ENCODE data around the gene FITM1.

Gene FITM1

DNA sequence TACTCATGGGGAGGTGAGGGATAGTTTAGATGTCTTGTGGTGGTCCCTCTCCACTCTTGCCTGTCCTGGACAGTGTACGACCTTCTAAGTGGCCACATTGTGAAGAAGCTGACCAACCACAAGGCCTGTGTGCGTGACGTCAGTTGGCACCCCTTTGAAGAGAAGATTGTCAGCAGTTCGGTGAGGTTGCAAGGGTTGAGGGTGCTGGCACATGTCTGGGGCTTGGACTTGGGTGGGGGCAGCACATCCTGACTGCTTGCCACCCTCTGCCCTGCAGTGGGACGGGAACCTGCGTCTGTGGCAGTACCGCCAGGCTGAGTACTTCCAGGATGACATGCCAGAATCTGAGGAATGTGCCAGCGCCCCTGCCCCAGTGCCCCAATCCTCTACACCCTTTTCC is 7.6 kb upstream of the FITM1 start:
- no peak for DNase-seq

DNA sequence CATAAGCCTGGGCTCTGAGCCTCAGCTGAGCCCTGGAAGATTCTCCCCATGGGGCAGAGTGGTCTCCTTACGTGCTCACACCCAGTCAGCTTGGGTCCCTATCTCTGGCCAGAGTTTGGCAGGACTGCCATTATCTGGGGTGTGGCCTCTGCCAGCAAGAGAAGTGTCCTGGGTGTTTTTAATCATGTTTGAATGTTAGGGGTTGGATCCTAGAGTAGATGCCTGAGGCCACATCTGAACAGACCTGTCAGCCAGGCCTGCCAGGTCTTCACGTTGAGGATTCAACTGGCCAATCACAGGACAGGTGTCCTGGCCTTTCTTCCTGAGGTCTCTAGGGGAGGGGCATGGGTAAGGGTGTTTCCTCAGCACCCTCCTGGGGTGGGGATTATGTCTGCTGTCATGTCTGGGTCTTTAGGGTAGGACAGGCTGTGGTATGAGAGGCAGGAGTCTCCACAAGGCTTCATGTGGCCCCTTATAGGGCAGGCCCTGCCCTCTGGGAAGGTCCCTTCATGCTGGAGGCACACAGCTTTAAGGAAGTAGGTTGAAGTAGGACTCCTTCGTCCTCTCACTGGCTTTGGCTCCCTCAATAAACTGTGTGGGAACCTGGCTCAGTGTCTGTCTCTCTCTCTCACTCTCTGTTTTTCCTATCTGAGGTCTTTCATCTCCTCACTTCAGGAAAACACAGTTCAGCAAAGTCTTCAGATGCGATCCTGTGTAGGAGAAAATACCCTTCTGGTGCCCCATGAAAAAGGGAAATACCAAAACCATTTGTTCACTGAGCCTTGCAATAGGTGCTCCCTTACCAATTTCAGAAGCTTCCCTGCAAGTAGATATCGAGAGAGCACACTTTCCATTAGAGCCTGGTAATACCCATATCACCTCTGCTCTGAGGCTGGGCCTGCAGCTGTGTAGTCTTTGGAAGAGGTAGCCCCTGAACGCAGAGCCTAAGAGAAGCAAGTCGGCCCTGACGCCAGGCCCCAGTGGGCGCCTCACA is 6.7 kb upstream of the FITM1 start:
- no peak for DNase-seq

DNA sequence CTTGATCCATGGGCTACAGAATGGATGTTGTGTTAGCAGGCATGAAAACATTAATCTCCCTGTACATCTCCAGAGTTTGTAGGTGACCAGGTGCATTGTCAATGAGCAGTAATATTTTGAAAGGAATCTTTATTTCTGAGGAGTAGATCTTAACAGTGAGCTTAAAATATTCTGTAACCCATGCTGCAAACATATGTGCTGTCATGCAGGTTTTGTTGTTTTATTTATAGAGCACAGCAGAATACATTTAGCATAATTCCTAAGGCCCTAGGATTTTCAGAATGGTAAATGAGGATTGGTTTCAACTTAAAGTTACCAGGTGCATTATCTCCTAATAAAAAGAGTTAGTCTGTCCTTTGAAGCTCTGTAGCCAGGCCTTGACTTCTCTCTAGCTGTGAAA is 3.5 kb upstream of the FITM1 start:
- no peak for DNase-seq

DNA sequence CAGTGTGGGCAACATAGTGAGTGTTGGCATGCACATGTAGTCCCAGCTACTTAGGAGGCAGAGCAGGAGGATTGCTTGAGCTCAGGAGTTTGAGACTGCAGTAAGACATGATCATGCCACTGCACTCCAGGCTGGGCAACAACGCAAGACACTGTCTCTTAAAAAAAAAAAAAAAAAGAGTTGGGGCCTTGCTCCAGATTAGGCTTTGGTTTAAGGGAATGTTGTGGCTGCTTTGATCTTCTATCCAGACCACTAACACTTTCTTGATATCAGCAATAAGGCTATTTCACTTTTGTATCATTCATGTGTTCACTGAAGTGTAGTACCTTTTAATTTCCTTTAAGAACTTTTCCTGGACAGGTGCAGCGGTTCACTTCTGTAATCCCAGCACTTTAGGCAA is 2.8 kb upstream of the FITM1 start:
- DNase-seq = no peak

DNA sequence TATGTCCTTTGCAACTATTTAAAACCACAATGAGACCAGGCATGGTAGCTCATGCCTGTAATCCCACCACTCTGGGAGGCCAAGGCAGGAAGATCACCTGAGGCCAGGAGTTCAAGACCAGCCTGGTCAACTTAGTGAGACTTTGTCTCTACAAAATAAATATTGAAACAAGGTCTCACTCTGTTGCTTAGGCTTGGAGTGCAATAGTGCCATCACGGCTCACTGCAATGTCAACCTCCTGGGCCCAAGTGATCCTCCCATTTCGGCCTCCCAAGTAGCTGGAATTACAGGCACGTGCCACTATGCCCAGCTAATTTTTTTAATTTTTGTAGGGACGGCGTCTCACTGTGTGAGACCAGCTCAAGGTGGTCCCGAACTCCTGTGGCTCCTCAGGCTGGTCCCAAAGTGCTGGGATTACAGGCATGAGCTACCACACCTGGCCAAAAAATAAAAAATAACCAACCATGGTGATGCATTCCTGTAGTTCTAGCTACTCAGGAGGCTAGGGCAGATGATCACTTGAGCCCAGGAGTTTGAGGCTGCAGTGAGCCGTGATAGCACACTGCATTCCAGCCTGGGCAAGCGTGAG is 955 bp upstream of the FITM1 start:
- no peak for DNase-seq

DNA sequence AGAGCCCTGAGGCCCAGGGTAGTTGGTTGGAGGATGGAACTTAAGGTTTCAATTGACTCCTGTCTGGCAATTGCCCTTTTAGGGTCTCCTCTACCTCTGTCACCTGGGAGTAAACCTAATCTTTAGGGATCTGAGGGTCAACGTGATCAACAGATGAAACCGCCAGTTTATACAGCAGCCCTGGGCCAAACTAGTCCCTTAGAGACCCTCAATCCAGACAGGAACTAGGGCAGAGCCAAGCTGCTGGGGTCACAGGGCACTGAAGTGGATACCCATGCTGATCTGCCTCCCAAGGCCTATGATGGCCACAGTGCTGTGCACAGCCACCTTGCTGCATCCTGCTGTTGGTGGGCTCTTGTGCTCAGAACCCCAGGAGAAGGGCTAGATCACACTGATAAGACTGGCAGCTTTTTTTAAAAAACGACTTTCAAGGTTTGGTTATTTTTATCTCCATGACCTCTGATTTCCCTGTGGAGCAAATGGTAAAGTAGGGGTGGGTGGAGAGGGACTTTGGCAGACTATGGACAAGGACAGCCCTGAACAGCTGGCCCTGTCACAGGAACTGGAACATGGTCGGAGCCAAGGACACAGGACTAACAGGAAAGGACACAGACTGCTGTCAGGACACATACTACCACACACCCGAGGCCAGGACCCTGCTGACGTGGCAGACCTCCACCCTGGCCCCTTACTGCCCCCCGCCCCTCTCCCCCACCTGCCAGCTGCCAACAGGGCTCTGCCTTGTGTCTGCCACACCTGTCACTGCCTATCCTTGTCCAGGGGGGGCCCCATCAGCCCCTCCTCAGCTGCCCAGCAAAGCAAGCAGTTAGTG is 474 bp downstream of the FITM1 start:
- no peak for DNase-seq

DNA sequence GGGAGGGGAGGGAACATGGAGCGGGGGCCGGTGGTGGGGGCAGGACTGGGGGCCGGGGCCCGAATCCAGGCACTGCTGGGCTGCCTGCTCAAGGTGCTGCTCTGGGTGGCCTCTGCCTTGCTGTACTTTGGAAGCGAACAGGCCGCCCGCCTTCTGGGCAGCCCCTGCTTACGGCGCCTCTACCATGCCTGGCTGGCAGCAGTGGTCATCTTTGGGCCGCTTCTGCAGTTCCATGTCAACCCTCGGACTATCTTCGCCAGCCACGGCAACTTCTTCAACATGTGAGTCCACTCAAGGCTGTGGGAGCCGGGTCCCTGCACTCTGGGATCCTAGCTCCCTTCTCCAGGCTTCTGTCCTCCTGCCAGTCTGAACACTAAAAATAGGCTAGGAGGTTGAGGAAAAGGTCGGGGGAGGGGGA is 1.1 kb downstream of the FITM1 start:
- no peak for DNase-seq

DNA sequence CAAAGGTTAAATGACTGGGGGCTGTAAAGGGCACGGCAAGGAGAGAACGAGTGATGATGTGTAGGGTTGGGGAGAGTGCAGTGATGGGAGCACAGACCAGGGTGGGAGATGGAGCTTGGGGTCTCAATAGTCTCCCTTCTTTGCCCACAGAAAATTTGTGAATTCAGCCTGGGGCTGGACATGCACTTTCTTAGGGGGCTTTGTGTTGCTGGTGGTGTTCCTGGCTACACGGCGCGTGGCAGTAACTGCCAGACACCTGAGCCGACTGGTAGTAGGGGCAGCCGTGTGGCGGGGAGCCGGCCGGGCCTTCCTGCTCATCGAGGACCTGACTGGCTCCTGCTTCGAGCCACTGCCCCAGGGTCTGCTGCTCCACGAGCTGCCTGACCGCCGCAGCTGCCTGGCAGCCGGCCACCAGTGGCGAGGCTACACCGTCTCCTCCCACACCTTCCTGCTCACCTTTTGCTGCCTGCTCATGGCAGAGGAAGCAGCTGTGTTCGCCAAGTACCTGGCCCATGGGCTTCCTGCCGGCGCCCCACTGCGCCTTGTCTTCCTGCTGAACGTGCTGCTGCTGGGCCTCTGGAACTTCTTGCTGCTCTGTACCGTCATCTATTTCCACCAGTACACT is 1.7 kb downstream of the FITM1 start:
- no peak for DNase-seq

DNA sequence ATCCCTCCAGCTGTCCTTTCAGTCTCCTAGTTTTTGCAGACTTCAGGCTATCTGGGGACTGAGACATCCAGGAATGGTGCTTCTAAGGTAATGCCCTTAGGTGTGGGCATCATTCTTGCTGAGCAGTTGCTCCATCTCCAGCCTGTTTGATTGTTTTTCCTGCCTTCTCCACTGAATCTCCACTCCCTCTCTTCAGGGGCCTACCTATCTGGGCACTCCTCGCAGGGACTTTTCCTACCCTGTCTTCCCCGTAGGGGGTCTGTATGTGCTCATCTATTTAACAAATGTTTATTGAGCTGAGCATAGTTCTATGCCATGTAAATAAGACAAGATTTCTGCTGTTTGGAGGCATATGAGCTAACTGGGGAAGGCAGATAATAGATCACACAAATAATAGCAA is 2.5 kb downstream of the FITM1 start:
- no peak for DNase-seq

DNA sequence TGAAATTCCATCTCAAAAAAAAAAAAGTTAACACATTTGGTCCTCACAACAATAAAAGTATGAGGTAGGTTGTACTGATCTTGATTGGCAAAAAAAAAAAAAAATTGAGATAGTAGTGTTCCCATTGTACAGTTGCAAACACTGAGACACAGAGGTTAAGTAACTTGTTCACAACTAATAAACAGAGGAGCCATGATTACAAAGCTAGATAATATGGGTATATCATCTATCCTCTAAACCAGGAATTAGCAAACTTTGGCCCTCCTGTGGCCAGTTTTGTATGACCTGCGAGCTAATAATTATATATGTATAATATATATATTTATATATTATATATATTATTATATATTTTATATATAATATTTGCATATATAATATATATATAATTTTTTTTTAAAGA is 3.3 kb downstream of the FITM1 start:
- DNase-seq = no peak

DNA sequence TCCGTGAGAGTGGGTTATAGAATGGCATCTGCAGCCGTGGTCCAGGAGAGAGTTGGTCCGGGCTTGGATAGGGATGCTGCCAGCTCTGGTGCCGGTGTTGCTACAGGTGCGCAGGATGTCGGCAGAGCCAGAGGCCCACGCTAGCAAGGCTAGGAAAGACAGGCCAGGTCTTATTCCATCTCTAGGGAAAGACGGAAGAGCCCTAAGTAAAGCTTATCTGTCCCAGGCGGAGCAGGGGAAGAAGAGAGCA is 5.0 kb downstream of the FITM1 start:
- DNase-seq = no peak

DNA sequence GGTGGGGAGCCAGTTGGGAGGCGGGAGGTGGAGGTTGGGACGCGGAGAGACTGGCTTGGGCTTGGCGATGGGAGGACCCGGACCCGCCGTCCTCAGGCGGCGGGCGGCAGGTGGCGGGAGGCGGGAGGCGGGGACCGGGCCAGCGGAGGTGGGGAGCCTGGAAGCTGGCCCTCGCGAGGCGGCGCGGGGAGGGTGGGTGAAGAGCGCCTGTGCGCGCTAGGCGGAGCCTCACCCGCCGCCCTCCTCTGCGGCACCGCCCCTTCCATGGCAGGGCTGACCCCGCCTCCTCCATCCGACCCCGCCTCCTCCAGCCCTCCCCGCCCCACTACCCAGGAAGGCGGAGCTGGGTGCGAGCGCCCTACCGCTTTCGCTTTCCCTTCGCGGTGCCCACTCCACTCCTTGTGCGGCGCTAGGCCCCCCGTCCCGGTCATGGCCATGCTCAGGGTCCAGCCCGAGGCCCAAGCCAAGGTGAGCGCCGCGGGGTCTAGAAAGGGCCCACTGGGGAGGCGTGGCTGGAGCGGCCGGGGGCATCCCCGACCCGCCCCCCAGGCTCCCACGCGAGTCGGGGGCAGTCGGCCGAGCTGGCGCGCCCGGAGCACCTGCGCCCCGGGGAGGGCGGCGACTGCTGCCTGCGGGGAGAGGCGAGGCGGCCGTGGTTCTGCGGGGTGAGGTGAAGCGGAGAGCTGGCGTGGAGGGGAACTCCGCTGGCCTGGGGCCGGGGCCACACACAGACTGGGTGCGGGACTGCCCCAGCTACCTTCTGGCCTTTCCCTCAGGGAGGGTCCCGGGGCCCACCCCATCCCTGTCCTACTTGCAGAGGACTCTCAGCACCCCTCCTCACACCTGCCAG is 5.6 kb downstream of the FITM1 start, which contains the start of gene PSME1:
Gene PSME1 (plus strand): TSS at position 361 of the 850 bp plus-strand sequence. CDS start 69 bp downstream, at position 430.
- DNase-seq = peak; percentile 83 to 93

DNA sequence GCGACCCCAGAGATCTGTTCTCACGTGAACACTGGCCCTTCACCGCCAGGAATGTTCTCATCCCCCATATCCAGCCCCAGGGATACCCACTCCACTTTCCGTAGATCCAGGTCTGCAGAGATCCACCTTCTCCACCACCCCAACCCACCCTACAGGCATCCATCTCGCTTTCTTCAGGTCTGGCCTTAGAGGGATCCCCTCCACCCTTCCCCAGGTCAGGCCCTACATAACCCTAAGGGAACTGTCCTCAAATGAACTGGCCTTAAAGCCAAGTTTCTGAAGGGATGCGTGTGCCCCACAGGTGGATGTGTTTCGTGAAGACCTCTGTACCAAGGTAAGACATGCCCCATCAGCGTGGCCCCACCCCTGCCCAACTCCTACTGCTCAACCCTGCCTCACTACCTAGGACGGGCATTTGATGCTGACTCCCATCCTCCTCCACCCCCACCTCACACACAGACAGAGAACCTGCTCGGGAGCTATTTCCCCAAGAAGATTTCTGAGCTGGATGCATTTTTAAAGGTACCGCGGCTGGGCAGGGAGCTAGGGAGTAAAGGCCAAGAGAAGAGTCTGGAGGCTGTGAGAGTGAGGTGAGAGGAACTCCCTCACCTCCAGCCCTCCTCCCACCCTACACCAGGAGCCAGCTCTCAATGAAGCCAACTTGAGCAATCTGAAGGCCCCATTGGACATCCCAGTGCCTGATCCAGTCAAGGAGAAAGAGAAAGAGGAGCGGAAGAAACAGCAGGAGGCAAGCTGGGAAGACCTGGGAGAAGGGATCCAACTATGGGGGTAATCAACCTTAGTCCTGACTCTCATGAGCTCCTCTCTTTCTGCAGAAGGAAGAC is 6.4 kb downstream of the FITM1 start:
- DNase-seq = no peak

DNA sequence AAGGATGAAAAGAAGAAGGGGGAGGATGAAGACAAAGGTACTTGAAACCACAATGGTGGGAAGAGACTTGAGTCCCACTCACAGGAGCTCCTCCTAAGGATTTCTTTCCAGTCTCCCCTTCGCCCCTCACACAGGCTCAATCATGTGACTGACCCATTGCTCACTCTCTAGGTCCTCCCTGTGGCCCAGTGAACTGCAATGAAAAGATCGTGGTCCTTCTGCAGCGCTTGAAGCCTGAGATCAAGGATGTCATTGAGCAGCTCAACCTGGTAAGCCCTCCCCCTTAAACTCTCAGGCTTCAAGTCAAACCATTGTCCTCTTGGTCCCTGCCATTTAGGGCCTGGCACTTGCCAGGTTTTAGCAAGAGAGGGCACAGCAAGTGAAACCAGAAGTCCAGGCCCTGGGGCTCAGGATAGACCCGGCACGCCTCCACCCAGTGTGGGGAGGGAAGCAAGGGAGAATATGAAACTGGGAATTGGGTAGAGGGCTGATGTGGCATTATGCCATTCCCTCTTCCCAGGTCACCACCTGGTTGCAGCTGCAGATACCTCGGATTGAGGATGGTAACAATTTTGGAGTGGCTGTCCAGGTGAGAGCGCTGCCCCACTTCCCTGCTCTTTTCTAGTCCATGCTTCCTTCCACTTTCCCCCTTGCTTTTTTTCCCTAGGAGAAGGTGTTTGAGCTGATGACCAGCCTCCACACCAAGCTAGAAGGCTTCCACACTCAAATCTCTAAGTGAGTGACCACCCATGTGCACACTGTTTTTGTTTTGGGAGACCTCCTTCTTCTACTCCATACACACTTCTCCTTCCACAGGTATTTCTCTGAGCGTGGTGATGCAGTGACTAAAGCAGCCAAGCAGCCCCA is 7.3 kb downstream of the FITM1 start:
- DNase-seq = no peak

DNA sequence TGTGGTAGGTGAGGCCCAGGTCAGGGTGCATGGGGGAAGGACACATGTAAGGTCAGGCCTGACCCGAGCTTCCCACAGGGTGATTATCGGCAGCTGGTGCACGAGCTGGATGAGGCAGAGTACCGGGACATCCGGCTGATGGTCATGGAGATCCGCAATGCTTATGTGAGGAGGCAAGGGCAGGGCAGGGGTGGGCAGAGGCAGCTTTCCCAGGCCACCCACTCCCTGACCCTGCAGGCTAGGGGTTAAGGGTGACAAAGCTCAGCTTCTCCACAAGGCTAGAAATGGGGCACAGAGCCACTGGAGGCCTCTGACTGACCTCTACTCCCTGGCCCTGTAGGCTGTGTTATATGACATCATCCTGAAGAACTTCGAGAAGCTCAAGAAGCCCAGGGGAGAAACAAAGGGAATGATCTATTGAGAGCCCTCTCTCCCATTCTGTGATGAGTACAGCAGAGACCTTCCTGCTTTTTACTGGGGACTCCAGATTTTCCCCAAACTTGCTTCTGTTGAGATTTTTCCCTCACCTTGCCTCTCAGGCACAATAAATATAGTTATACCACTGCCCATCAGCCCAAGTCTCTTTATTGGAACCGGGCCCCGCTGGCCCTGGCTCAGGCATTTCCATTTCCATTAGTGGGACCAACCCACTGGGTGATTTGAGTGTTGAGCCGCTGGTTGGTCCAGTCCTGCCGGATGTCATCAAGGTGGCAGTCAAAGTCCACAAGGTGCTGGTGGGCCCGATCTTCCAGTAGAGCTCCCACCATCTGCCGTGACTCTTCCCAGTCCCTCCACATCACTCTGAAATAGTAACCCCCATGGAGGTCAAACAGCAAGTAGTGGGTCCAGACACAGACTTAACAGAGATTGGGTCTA is 8.2 kb downstream of the FITM1 start:
- DNase-seq = no peak

DNA sequence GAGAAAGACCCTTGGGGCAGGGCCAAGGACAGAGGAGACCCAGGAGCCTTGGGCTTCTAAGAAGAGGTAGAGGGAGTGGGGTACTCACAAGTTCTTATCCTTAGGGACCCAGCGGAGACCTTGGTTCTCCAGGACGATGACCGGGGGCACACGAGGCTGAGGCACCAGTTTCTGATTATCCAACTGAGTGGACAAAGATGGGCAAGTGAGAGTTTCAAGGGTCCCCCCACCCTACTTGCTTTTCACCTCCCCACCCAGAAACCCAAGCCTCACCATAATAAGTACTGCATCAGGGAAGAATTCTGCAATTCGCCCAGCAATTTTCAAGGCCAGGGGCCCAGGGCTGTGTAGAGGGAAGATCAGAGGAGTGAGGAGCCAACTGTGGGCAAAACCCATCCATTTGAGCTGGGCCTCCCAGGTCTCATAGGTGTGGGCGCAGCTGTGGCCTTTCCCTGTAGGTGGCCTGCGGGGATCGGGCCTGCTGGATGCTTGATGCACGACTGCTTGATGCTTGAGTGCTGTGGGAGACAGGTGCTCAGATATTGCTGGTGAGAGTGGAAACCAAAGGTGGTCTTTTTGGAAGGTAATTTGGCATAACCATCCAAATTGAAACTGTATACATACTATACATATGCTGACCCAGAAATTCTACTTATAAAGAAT is 8.9 kb downstream of the FITM1 start:
- DNase-seq = no peak

DNA sequence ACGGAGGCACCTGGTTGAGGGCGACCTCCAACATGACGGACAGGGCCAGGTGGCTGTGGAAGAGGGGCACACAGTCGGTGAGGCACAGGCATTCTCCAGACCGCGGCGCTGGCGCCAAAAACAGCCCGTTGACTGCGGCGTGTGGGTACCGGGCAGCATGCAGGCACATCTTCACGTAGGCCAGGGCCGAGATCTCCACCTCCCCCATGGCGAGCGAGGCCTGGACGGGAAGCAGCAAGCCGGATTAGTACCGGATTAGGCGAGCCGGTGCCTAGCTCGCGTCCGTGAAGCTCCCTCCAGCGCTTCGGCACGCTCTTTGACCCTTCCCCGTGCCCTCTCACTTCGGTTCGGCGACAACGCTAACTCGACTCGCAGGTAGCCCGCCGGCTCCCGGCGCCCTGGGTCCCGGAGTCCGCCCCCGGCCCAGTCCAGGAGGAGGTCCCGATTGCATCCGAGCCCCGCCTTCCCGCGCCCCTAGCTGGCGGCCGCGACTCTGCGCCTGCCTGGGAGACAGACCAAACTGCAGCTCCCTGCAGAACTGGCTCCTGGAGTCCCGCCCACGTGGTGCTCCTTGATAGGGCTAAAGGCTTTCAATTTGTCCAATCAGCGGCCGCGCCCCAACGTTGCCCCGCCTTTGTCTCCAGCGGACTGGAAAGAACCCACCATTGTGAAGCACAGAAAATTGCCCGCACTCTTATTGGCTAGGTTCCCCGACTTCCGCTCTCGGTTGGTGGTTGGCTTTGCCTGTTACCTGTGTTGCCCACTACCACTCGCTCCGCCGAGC is 10.8 kb downstream of the FITM1 start, which contains the start of gene EMC9:
Gene EMC9 (minus strand): TSS at position 495 of the 784 bp plus-strand sequence. CDS start 287 bp downstream, at position 208.
- peak; percentile 88 to 99 for DNase-seq

DNA sequence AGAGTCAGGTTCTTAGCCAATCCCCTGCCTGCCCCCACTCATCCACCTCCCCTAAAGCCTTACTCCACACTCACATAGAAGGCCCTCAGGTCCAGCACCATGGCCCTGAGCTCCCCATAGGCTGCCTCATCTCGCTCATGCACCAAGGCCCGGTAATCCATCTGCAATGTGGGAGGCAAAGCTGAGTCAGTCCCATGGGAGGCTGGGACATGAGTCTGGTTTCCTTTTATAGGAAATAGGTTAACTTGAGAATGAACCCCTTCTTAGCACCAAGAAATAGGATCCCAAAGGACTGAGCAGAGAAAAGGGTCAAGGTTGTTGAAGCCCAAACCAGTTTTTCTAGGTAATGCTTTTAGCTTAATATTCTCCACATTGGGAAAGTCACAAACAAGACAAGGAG is 13.1 kb downstream of the FITM1 start:
- no peak for DNase-seq

Measured in bone marrow (tissue), 2 donors.